H9 (cell line): ENCODE data around the gene EXOC3. TPM values are rescaled to one million over a fixed set of nuclear protein-coding genes. Genes with fewer than 3 reads are reported as not detected.

Experiments used
- DNase-seq: peaks from one replicate; pipeline ENCODE4 v3.0.0-alpha.2; 2017
- H2AFZ ChIP-seq: one replicate; pipeline ENCODE4 v1.6.1; 2013; ENCODE audit warnings: mild to moderate bottlenecking, low read length, control low read depth, moderate library complexity
- H2AK5ac ChIP-seq: 2 replicates; pipeline ENCODE4 v1.6.1; 2013; ENCODE audit warnings: low read length, control low read depth, mixed read lengths; ENCODE audit not compliant: insufficient read length
- H2BK120ac ChIP-seq: one replicate; pipeline ENCODE4 v1.6.1; 2013; ENCODE audit warnings: low read depth, mild to moderate bottlenecking, low read length, control low read depth, inconsistent platforms; ENCODE audit not compliant: poor library complexity, severe bottlenecking
- H2BK12ac ChIP-seq: 2 replicates; pipeline ENCODE4 v1.6.1; 2013; ENCODE audit warnings: low read length, control low read depth, mixed read lengths, low read depth; ENCODE audit not compliant: insufficient read length
- H2BK15ac ChIP-seq: 2 replicates; pipeline ENCODE4 v1.6.1; 2013; ENCODE audit warnings: low read depth, low read length, control low read depth
- H2BK20ac ChIP-seq: one replicate; pipeline ENCODE4 v1.6.1; 2013; ENCODE audit warnings: low read depth, mild to moderate bottlenecking, low read length, control low read depth, inconsistent platforms; ENCODE audit not compliant: poor library complexity, severe bottlenecking
- H2BK5ac ChIP-seq: 2 replicates; pipeline ENCODE4 v1.6.1; 2013; ENCODE audit warnings: low read length, control low read depth, mixed read lengths; ENCODE audit not compliant: insufficient read length
- H3K14ac ChIP-seq: 2 replicates; pipeline ENCODE4 v1.6.1; 2013; ENCODE audit warnings: low read length, control low read depth; ENCODE audit not compliant: insufficient read depth
- H3K18ac ChIP-seq: 2 replicates; pipeline ENCODE4 v1.6.1; 2013; ENCODE audit warnings: low read depth, mild to moderate bottlenecking, mixed read lengths, low read length, control low read depth; ENCODE audit not compliant: insufficient read length
- H3K23ac ChIP-seq: 2 replicates; pipeline ENCODE4 v1.6.1; 2013; ENCODE audit warnings: low read length, control low read depth, mixed read lengths, low read depth; ENCODE audit not compliant: insufficient read length
- H3K23me2 ChIP-seq: 2 replicates; pipeline ENCODE4 v1.6.1; 2013; ENCODE audit warnings: low read depth, mild to moderate bottlenecking, mixed read lengths, low read length, control low read depth; ENCODE audit not compliant: insufficient read length, poor library complexity, severe bottlenecking
- H3K27ac ChIP-seq: 2 replicates; pipeline ENCODE4 v1.5.1; 2013; ENCODE audit warnings: low read length, control low read depth, mixed read lengths, low read depth; ENCODE audit not compliant: insufficient read length
- H3K27me3 ChIP-seq: 2 replicates; pipeline ENCODE4 v1.6.1; 2013; ENCODE audit warnings: low read length, control low read depth, inconsistent platforms; ENCODE audit not compliant: insufficient read depth
- H3K4ac ChIP-seq: 2 replicates; pipeline ENCODE4 v1.6.1; 2013; ENCODE audit warnings: low read depth, mild to moderate bottlenecking, control low read depth, inconsistent platforms, low read length, moderate library complexity
- H3K4me1 ChIP-seq: 2 replicates; pipeline ENCODE4 v1.6.1; 2013; ENCODE audit warnings: low read length, control low read depth, inconsistent platforms; ENCODE audit not compliant: insufficient read depth
- H3K4me2 ChIP-seq: 2 replicates; pipeline ENCODE4 v1.6.1; 2013; ENCODE audit warnings: low read length, control low read depth, mixed read lengths; ENCODE audit not compliant: insufficient read length, insufficient read depth
- H3K56ac ChIP-seq: 2 replicates; pipeline ENCODE4 v1.6.1; 2013; ENCODE audit warnings: low read depth, mild to moderate bottlenecking, mixed read lengths, low read length, control low read depth; ENCODE audit not compliant: insufficient read length
- H3K79me1 ChIP-seq: 2 replicates; pipeline ENCODE4 v1.6.1; 2013; ENCODE audit warnings: low read depth, mild to moderate bottlenecking, moderate library complexity, low read length, control low read depth, inconsistent platforms; ENCODE audit not compliant: insufficient read depth, poor library complexity, severe bottlenecking
- H3K79me2 ChIP-seq: 2 replicates; pipeline ENCODE4 v1.6.1; 2013; ENCODE audit warnings: low read length, control low read depth, inconsistent platforms; ENCODE audit not compliant: insufficient read depth
- H3K9ac ChIP-seq: 2 replicates; pipeline ENCODE4 v1.6.1; 2013; ENCODE audit warnings: low read length, control low read depth, mixed read lengths; ENCODE audit not compliant: insufficient read length; ENCODE audit errors: extremely low read depth
- H3K9me3 ChIP-seq: one replicate; pipeline ENCODE4 v1.6.1; 2013; ENCODE audit warnings: low read depth, low read length, inconsistent platforms; ENCODE audit not compliant: control insufficient read depth
- H3T11ph ChIP-seq: one replicate; pipeline ENCODE4 v1.6.1; 2013; ENCODE audit warnings: mild to moderate bottlenecking, low read length, control low read depth, inconsistent platforms
- H4K20me1 ChIP-seq: one replicate; pipeline ENCODE4 v1.6.1; 2013; ENCODE audit not compliant: control insufficient read depth, insufficient read length, insufficient read depth
- H4K5ac ChIP-seq: 2 replicates; pipeline ENCODE4 v1.6.1; 2013; ENCODE audit warnings: low read depth, mild to moderate bottlenecking, mixed read lengths, low read length, control low read depth; ENCODE audit not compliant: insufficient read length
- H4K8ac ChIP-seq: replicated peaks from 2 replicates; pipeline ENCODE4 v1.6.1; 2013; ENCODE audit warnings: low read length, control low read depth, mixed read lengths, low read depth; ENCODE audit not compliant: insufficient read length
- H4K91ac ChIP-seq: 2 replicates; pipeline ENCODE4 v1.6.1; 2013; ENCODE audit warnings: low read depth, mild to moderate bottlenecking, moderate library complexity, mixed read lengths, low read length, control low read depth; ENCODE audit not compliant: insufficient read length
- H3K27ac Mint-ChIP-seq, 3 experiments: 2 replicates in 2 of 3; 3 replicates in 1 of 3; pipeline ENCODE4 v1.8.0; 2020 to 2021; ENCODE audit warnings: mixed read lengths in 3 of 3, mild to moderate bottlenecking in 1 of 3, moderate library complexity in 1 of 3
- H3K27me3 Mint-ChIP-seq: 2 replicates; pipeline ENCODE4 v1.8.0; 2021; ENCODE audit warnings: low read depth, mild to moderate bottlenecking, moderate library complexity, mixed read lengths
- H3K36me3 Mint-ChIP-seq, 3 experiments: 2 replicates in 2 of 3; 3 replicates in 1 of 3; pipeline ENCODE4 v1.8.0; 2020 to 2021; ENCODE audit warnings: low read depth in 3 of 3, mixed read lengths in 3 of 3; ENCODE audit not compliant: insufficient read depth in 1 of 3
- H3K4me1 Mint-ChIP-seq, 2 experiments: 2 replicates each; pipeline ENCODE4 v1.8.0; 2020; ENCODE audit warnings: mixed read lengths in 2 of 2
- H3K4me3 Mint-ChIP-seq, 2 experiments: 2 replicates in 1 of 2; 3 replicates in 1 of 2; pipeline ENCODE4 v1.8.0; 2020 to 2021; ENCODE audit warnings: mild to moderate bottlenecking in 2 of 2, mixed read lengths in 2 of 2, moderate library complexity in 1 of 2
- H3K9me3 Mint-ChIP-seq, 2 experiments: 2 replicates in 1 of 2; 3 replicates in 1 of 2; pipeline ENCODE4 v1.8.0; 2020; ENCODE audit warnings: mild to moderate bottlenecking in 2 of 2, mixed read lengths in 2 of 2, moderate library complexity in 1 of 2
- WGBS: extraction: QIAGEN DNeasy Blood & Tissue Kit; methylation state at CpG from one replicate; pipeline ENCODE4 v1.1.7; 2013; ENCODE audit warnings: missing lambda C conversion rate, low lambda C conversion rate, mixed read lengths; ENCODE audit not compliant: insufficient read length; ENCODE audit errors: extremely low coverage; 5-methylcytosine and 5-hydroxymethylcytosine counted together
- total RNA-seq: library from RNA; stranded (reverse); gene quantifications from 2 replicates; pipeline ENCODE4 v1.2.1, GENCODE V29; 2021
- TF ChIP-seq, protein P1 (sequence below): fragments of 200-600 bp; sonication (generic); conservative IDR thresholded peaks from 3 replicates; pipeline ENCODE4 v1.8.0; 2021; ENCODE audit warnings: antibody characterized with exemption, mild to moderate bottlenecking

Gene EXOC3
- total RNA-seq, 1 experiment from 2014 or later, result 36.7 TPM

GRCh38 chr5:484556-484955, 41.6 kb downstream of the EXOC3 start:
- Histone ChIP-seq H3K23ac (no peak overlapping the region), H3K4me2 (no peak overlapping the region), H3K27ac (no peak overlapping the region), H3K27me3 (no peaks in the 10 kb centered on the region), H2BK12ac (no peak overlapping the region), H3K79me2 (no peaks in the 10 kb centered on the region), H2BK120ac (no peak overlapping the region), H2BK5ac (no peak overlapping the region), H3K23me2 (no peaks in the 10 kb centered on the region), H3K56ac (no peak overlapping the region), H3K4me1 (no peaks in the 10 kb centered on the region), H3K18ac (no peak overlapping the region), H4K91ac (no peak overlapping the region), H4K20me1 (no peaks in the 10 kb centered on the region), H3K79me1 (no peaks in the 10 kb centered on the region), H3T11ph (no peak overlapping the region), H2BK20ac (no peak overlapping the region), H3K9ac (no peak overlapping the region), H3K9me3 (no peaks in the 10 kb centered on the region), H4K8ac (no peak overlapping the region), H3K4ac (no peak overlapping the region), H4K5ac (no peak overlapping the region), H2BK15ac (no peak overlapping the region), H3K14ac (no peak overlapping the region; the same call in 1 of the 2 replicates), H2AFZ (no peak overlapping the region), H2AK5ac (no peak overlapping the region)
- Mint-ChIP-seq H3K9me3 (no peaks in the 10 kb centered on the region), H3K27ac (no peak overlapping the region), H3K4me1 (no peaks in the 10 kb centered on the region; a peak in 1 of 4 replicates), H3K4me3 (no peak overlapping the region), H3K36me3 (no peaks in the 10 kb centered on the region), H3K27me3 (peaks cover 9% of the 10 kb centered on the region)
- DNase-seq, result no peak
- WGBS, result no CpG with 5 or more reads among the region's 24 CpGs
- TF ChIP-seq, protein P1, sequence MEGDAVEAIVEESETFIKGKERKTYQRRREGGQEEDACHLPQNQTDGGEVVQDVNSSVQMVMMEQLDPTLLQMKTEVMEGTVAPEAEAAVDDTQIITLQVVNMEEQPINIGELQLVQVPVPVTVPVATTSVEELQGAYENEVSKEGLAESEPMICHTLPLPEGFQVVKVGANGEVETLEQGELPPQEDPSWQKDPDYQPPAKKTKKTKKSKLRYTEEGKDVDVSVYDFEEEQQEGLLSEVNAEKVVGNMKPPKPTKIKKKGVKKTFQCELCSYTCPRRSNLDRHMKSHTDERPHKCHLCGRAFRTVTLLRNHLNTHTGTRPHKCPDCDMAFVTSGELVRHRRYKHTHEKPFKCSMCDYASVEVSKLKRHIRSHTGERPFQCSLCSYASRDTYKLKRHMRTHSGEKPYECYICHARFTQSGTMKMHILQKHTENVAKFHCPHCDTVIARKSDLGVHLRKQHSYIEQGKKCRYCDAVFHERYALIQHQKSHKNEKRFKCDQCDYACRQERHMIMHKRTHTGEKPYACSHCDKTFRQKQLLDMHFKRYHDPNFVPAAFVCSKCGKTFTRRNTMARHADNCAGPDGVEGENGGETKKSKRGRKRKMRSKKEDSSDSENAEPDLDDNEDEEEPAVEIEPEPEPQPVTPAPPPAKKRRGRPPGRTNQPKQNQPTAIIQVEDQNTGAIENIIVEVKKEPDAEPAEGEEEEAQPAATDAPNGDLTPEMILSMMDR, result no peak
